Measurements from ENCODE around the gene DUSP3. TPM values are rescaled to one million over a fixed set of nuclear protein-coding genes. Genes with fewer than 3 reads are reported as not detected.
A peak's percentile ranks its signal among the peaks of the same experiment; 100 is the strongest.

The DUSP3 gene
- total RNA-seq, 1 experiment from 2014 or later, result 50.7 TPM

GRCh38 chr17:43733956-43734355 lies 44.8 kb downstream of the DUSP3 start:
- ATAC-seq, result no peak
- POLR2A ChIA-PET (ENCODE audit: unreplicated experiment), result no interaction called here
- no peaks in the 10 kb centered on the region for H3K9me2 ChIP-seq (replicated peaks; ENCODE audit: low read length)
- TF ChIP-seq CTCF (conservative IDR thresholded peaks at IDR 0.05; ENCODE audit: low read depth, low read length) (no peak), EZH2phosphoT487 (IDR thresholded peaks at IDR 0.05; ENCODE audit: borderline replicate concordance, low read length) (no peak), EZH2 (IDR thresholded peaks at IDR 0.05; ENCODE audit: low read length, unreplicated experiment) (no peak)
- BruUV-seq (replicated peaks), result no TSS peak
- intact Hi-C loops (cut with micrococcal nuclease), result no loop called here
- CTCF ChIA-PET, result no interaction called here
- no peak overlapping the region for H3K27ac ChIP-seq (ENCODE audit: low read length)
- H3K4me3 ChIP-seq (ENCODE audit: low read length), result no peak overlapping the region
- no peaks in the 10 kb centered on the region for H3K9me3 ChIP-seq (ENCODE audit: low read length)
- no peak overlapping the region for H3K9ac ChIP-seq (ENCODE audit: low read length)
- DNase-seq, result no peak
- H3K4me2 ChIP-seq (ENCODE audit: low read length), result no peak overlapping the region
- H4K20me1 ChIP-seq (ENCODE audit: low read length), result no peaks in the 10 kb centered on the region
- no peaks in the 10 kb centered on the region for H3K27me3 ChIP-seq (ENCODE audit: low read length)
- H3K36me3 ChIP-seq (ENCODE audit: low read depth, low read length), result no peaks in the 10 kb centered on the region
- no peaks in the 10 kb centered on the region for H3K79me2 ChIP-seq (ENCODE audit: low read length)
- no peaks in the 10 kb centered on the region for H3F3A ChIP-seq (ENCODE audit: low read length, unreplicated experiment)
- no peak overlapping the region for H2AFZ ChIP-seq (ENCODE audit: low read length)
- H3K4me1 ChIP-seq (ENCODE audit: insufficient read depth, low read length), result no peaks in the 10 kb centered on the region

GRCh38 chr17:43732958-43733357 lies 45.8 kb downstream of the DUSP3 start:
- ChIA-PET CTCF (no interaction called here), POLR2A (ENCODE audit: unreplicated experiment) (no interaction called here)
- H3F3A ChIP-seq (ENCODE audit: low read length, unreplicated experiment), result no peaks in the 10 kb centered on the region
- no peaks in the 10 kb centered on the region for H3K9me3 ChIP-seq (ENCODE audit: low read length)
- no peaks in the 10 kb centered on the region for H3K79me2 ChIP-seq (ENCODE audit: low read length)
- H3K4me1 ChIP-seq (ENCODE audit: insufficient read depth, low read length), result no peaks in the 10 kb centered on the region
- no peak overlapping the region for H3K4me2 ChIP-seq (ENCODE audit: low read length)
- H3K36me3 ChIP-seq (ENCODE audit: low read depth, low read length), result no peaks in the 10 kb centered on the region
- H3K9me2 ChIP-seq (replicated peaks; ENCODE audit: low read length), result no peaks in the 10 kb centered on the region
- DNase-seq, result peak; percentile 49
- no peak overlapping the region for H3K9ac ChIP-seq (ENCODE audit: low read length)
- no peaks in the 10 kb centered on the region for H3K27me3 ChIP-seq (ENCODE audit: low read length)
- no peak for TF ChIP-seq EZH2 (IDR thresholded peaks at IDR 0.05; ENCODE audit: low read length, unreplicated experiment)
- no peak for TF ChIP-seq EZH2phosphoT487 (IDR thresholded peaks at IDR 0.05; ENCODE audit: borderline replicate concordance, low read length)
- no peak for TF ChIP-seq CTCF (conservative IDR thresholded peaks at IDR 0.05; ENCODE audit: low read depth, low read length)
- H3K4me3 ChIP-seq (ENCODE audit: low read length), result no peak overlapping the region
- intact Hi-C loops (cut with micrococcal nuclease), result no loop called here
- H3K27ac ChIP-seq (ENCODE audit: low read length), result no peak overlapping the region
- ATAC-seq, result no peak
- no TSS peak for BruUV-seq (replicated peaks)
- H2AFZ ChIP-seq (ENCODE audit: low read length), result no peak overlapping the region
- no peaks in the 10 kb centered on the region for H4K20me1 ChIP-seq (ENCODE audit: low read length)

GRCh38 chr17:43728081-43728480 lies 50.7 kb downstream of the DUSP3 start:
- H3F3A ChIP-seq (ENCODE audit: low read length, unreplicated experiment), result no peaks in the 10 kb centered on the region
- ATAC-seq (no peak), DNase-seq (no peak)
- no peak overlapping the region for H2AFZ ChIP-seq (ENCODE audit: low read length)
- no peak overlapping the region for H3K4me2 ChIP-seq (ENCODE audit: low read length)
- no peaks in the 10 kb centered on the region for H4K20me1 ChIP-seq (ENCODE audit: low read length)
- H3K27me3 ChIP-seq (ENCODE audit: low read length), result no peaks in the 10 kb centered on the region
- intact Hi-C loops (cut with micrococcal nuclease), result no loop called here
- no peaks in the 10 kb centered on the region for H3K9me3 ChIP-seq (ENCODE audit: low read length)
- BruUV-seq (replicated peaks), result no TSS peak
- ChIA-PET POLR2A (ENCODE audit: unreplicated experiment) (no interaction called here), CTCF (no interaction called here)
- no peak overlapping the region for H3K9ac ChIP-seq (ENCODE audit: low read length)
- H3K9me2 ChIP-seq (replicated peaks; ENCODE audit: low read length), result no peaks in the 10 kb centered on the region
- H3K4me3 ChIP-seq (ENCODE audit: low read length), result no peak overlapping the region
- no peaks in the 10 kb centered on the region for H3K36me3 ChIP-seq (ENCODE audit: low read depth, low read length)
- H3K27ac ChIP-seq (ENCODE audit: low read length), result no peak overlapping the region
- no peaks in the 10 kb centered on the region for H3K79me2 ChIP-seq (ENCODE audit: low read length)
- TF ChIP-seq EZH2 (IDR thresholded peaks at IDR 0.05; ENCODE audit: low read length, unreplicated experiment) (no peak), EZH2phosphoT487 (IDR thresholded peaks at IDR 0.05; ENCODE audit: borderline replicate concordance, low read length) (no peak), CTCF (conservative IDR thresholded peaks at IDR 0.05; ENCODE audit: low read depth, low read length) (no peak)
- peaks cover 9% of the 10 kb centered on the region for H3K4me1 ChIP-seq (ENCODE audit: insufficient read depth, low read length)

Measured in PC-3 (cell line).